SH-SY5Y (cell line): ENCODE measurements around the gene PRDM16.
A peak's percentile ranks its signal among the peaks of the same experiment; 100 is the strongest.

ENCODE experiments used
- GATA2 ChIP-seq: IDR thresholded peaks from 2 replicates; pipeline ENCODE4 v1.6.1; 2011; ENCODE audit warnings: mild to moderate bottlenecking, low read depth, low read length
- GATA3 ChIP-seq: IDR thresholded peaks from 2 replicates; pipeline ENCODE4 v1.6.1; 2011; ENCODE audit warnings: low read depth, mild to moderate bottlenecking, low read length, moderate library complexity

GRCh38 chr1:3219005-3219790, 150.2 kb downstream of the PRDM16 start:
- peak; percentile 85 for TF ChIP-seq GATA2
- no peak for TF ChIP-seq GATA3
